Measurements from ENCODE around the gene PARS2. TPM values are rescaled to one million over a fixed set of nuclear protein-coding genes. Genes with fewer than 3 reads are reported as not detected.

PARS2 gene
- total and polyA plus RNA-seq, 8 donors: 0.61 to 3.6 (median 1.9) TPM

DNA sequence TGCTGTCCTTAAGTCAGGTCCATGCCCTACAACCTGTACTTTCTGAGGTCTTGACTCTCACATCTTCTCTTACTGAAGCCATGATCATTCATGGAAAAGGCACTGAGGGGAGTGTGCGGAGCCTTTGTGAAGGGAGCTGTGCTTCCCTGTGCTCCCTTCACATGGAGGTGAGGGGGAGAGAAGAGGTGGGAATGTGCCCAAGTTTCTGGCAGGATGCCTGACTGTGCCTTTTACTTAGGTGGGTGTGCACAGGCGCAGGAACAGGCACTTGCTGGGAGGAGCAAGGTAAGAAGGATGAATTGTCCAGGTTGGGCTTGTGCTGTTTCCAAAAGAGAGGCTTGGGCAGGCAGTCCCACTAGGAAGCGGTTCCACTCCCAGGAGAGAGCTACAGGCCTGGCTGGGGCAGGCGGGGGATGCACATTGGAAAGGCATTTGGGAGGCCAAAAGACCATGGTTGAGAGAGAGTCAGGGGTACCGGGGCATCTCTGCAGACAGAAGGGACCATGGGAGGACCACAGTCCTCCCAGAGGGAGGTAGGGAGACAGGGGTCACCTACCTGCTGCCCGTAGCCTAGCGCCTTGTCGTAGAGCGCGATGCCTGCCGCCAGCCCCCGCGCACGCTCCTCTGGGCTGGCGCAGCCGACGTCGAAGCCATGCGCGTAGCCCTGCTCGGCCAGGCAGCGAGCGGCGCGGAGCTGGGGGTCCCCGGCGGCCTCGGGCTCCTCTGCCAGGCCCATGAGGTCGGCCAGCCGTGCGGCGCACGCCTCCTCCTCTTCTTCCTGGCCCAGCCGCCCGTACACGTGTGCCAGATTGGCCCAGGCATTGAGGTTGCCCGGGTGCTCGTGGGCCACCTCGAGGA lies 35.9 kb upstream of the PARS2 start:
- H3K36me3 ChIP-seq: no peaks in the 10 kb centered on the region
- DNase-seq (peak in 2 of 6 donors; percentile 48 to 70), ATAC-seq (peak in 3 of 4 donors; percentile 0 to 58 (median 9)), FAIRE-seq (no peak)
- WGBS, 2 donors: 23 to 27% methylated on average over 17 to 39 of the region's 39 CpGs
- H3K4me1 ChIP-seq: peaks cover 3 to 18% (median 6%) of the 10 kb centered on the region in 3 donors
- no peaks in the 10 kb centered on the region for H3K9me3 ChIP-seq
- peak overlapping the region; percentile 70 to 83 (median 75) for H3K27ac ChIP-seq
- TF ChIP-seq, protein P1, sequence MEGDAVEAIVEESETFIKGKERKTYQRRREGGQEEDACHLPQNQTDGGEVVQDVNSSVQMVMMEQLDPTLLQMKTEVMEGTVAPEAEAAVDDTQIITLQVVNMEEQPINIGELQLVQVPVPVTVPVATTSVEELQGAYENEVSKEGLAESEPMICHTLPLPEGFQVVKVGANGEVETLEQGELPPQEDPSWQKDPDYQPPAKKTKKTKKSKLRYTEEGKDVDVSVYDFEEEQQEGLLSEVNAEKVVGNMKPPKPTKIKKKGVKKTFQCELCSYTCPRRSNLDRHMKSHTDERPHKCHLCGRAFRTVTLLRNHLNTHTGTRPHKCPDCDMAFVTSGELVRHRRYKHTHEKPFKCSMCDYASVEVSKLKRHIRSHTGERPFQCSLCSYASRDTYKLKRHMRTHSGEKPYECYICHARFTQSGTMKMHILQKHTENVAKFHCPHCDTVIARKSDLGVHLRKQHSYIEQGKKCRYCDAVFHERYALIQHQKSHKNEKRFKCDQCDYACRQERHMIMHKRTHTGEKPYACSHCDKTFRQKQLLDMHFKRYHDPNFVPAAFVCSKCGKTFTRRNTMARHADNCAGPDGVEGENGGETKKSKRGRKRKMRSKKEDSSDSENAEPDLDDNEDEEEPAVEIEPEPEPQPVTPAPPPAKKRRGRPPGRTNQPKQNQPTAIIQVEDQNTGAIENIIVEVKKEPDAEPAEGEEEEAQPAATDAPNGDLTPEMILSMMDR (IDR thresholded peaks at IDR 0.05): no peak
- intact Hi-C loops (cut with DNase I): loop anchor here in 1 of 3 donors (10.0 kb wide), 1 partner anchor 305 kb away; no protein-coding TSS in a partner anchor
- peak overlapping the region; percentile 47 to 68 (median 57) for H3K4me3 ChIP-seq
- no peaks in the 10 kb centered on the region for H3K27me3 ChIP-seq

DNA sequence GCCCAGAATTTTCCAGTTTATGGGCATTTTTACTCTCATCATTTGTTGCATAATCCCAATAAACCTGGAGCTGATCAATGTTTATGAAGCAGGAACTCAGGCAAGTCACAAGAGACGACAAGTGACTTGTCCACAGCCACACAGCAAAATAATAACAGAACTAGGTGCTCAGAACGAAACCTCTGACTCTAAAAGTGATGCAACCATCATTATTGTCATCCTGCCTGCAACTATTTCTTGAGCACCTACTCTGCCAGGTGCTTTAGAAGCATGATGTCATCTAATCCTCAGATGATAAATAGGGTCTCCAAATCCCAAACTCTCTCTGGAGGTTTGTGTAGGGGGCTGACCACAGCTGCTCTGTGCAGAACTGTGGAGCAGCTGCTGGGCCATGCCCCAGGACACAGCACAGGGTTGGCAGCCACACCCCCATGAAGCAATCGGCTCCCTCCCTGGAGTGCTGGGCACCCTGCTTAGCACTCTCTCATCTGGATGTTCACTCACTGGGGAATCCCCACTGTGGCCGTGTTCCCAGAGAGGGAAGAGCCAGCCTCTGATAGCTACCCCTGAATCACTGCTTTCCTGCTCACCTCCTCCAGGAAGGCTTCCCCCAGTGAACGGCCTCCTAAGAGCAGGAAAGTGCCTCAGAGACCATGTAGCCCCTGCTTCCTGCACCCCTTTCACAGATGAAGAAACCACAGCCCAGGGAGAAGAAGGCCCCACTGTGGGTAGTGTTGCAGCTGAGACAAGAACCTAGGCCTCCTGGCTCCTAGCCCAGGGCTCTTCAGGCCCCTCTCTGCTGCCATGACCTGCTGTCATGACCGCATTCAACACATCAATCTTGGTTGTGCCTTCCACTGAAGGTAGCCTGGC lies 34.7 kb upstream of the PARS2 start:
- Histone ChIP-seq H3K4me1 (peaks cover 6 to 20% (median 11%) of the 10 kb centered on the region in 3 donors), H3K27me3 (no peaks in the 10 kb centered on the region), H3K9me3 (no peaks in the 10 kb centered on the region), H3K4me3 (peak overlapping the region in 2 of 4 donors; percentile 60 to 68), H3K36me3 (no peaks in the 10 kb centered on the region), H3K27ac (no peak overlapping the region)
- ATAC-seq (peak in 2 of 4 donors; percentile 5 to 20), DNase-seq (peak in 2 of 6 donors; percentile 18 to 31), FAIRE-seq (no peak)
- 42 to 45% methylated on average over 6 of the region's 6 CpGs for WGBS, 2 donors
- TF ChIP-seq, protein P1 (IDR thresholded peaks at IDR 0.05): no peak
- intact Hi-C loops (cut with DNase I): no loop called here

DNA sequence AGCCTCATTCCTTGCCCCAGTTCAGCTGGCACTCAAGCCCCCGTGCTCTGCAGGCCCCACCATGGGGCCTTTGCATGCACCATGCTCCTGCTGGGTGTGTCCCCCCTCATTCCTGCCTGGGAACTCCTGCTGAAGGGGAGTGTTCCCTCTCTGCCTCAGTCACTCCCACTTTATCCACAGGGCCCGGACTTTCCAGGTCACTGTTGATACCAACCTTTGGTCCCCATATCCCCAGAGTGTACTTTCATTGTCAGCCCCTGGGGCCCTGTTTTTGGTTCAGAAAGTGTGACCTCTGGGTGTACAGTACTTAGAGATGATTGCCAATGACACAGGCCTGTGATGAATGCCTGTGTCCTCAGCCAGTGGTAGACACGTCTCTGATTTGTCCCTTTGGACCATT lies 33.9 kb upstream of the PARS2 start:
- TF ChIP-seq, protein P1 (IDR thresholded peaks at IDR 0.05): no peak
- no peak overlapping the region for H3K4me3 ChIP-seq
- intact Hi-C loops (cut with DNase I): no loop called here
- H3K27me3 ChIP-seq: no peaks in the 10 kb centered on the region
- H3K9me3 ChIP-seq: no peaks in the 10 kb centered on the region
- H3K36me3 ChIP-seq: no peaks in the 10 kb centered on the region
- FAIRE-seq: no peak
- ATAC-seq: no peak
- peaks cover 6 to 20% (median 11%) of the 10 kb centered on the region in 3 donors for H3K4me1 ChIP-seq
- no peak overlapping the region for H3K27ac ChIP-seq
- 59 to 73% methylated on average over 3 of the region's 3 CpGs for WGBS, 2 donors
- no peak for DNase-seq

DNA sequence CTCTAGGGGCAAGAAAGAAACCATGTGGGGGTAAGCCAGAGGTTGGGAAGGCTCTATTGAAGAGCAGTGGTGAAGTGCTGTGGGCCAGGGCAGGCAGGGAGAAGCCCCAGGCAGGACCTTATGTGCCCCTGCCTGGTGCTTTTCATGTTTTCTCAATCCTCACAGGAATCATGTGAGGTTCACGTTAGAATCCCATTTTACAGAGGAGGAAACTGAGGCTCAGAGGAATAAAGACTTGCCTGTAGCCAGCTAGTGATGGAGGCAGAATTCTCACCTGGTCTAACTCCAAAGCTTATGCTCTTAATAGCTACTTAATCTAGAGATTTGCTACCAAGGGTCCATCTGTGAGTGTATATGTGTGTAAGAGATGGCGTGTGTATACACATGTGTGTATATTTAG lies 32.6 kb upstream of the PARS2 start:
- H3K27me3 ChIP-seq: no peaks in the 10 kb centered on the region
- intact Hi-C loops (cut with DNase I): no loop called here
- TF ChIP-seq, protein P1 (IDR thresholded peaks at IDR 0.05): no peak
- H3K36me3 ChIP-seq: no peaks in the 10 kb centered on the region
- no peak overlapping the region for H3K27ac ChIP-seq
- 90 to 94% methylated on average over 2 of the region's 2 CpGs for WGBS, 2 donors
- ATAC-seq (no peak), DNase-seq (no peak), FAIRE-seq (no peak)
- no peaks in the 10 kb centered on the region for H3K9me3 ChIP-seq
- H3K4me3 ChIP-seq: no peak overlapping the region
- peaks cover 2 to 20% (median 10%) of the 10 kb centered on the region in 3 donors for H3K4me1 ChIP-seq
